ENCODE data around the gene NDFIP2.
A peak's percentile ranks its signal among the peaks of the same experiment; 100 is the strongest.

Gene NDFIP2

GRCh38 chr13:79457948-79458347 lies 23.0 kb upstream of the NDFIP2 start:
- no peak for TF ChIP-seq CTCF (IDR thresholded peaks at IDR 0.05; ENCODE audit: low read depth, low read length, missing control alignments)
- H3K27me3 ChIP-seq (replicated peaks): no peaks in the 10 kb centered on the region
- DNase-seq: peak; percentile 93
- no peak overlapping the region for H3K4me3 ChIP-seq (ENCODE audit: low read depth, low read length)
- H3K36me3 ChIP-seq (replicated peaks): no peaks in the 10 kb centered on the region
- in situ Hi-C loops (cut with HindIII; ENCODE audit: low pct_ligation_motif_present, low sequenced_read_pairs): no loop called here
- H3K27ac ChIP-seq: peak overlapping the region; percentile 55

- in situ Hi-C loops (cut with HindIII; ENCODE audit: low pct_ligation_motif_present, low sequenced_read_pairs): no loop called here
- H3K27ac ChIP-seq: peak overlapping the region; percentile 55
- no peak for TF ChIP-seq CTCF (IDR thresholded peaks at IDR 0.05; ENCODE audit: low read depth, low read length, missing control alignments)
- no peaks in the 10 kb centered on the region for H3K36me3 ChIP-seq (replicated peaks)
- no peaks in the 10 kb centered on the region for H3K27me3 ChIP-seq (replicated peaks)
- no peak overlapping the region for H3K4me3 ChIP-seq (ENCODE audit: low read depth, low read length)
- no peak for DNase-seq
These were observed 22.5 kb upstream of the NDFIP2 start for GRCh38 chr13:79458436-79458835.

- DNase-seq: no peak
- H3K27ac ChIP-seq: no peak overlapping the region
- TF ChIP-seq CTCF (IDR thresholded peaks at IDR 0.05; ENCODE audit: low read depth, low read length, missing control alignments): no peak
- in situ Hi-C loops (cut with HindIII; ENCODE audit: low pct_ligation_motif_present, low sequenced_read_pairs): no loop called here
- H3K4me3 ChIP-seq (ENCODE audit: low read depth, low read length): no peak overlapping the region
- no peaks in the 10 kb centered on the region for H3K27me3 ChIP-seq (replicated peaks)
- H3K36me3 ChIP-seq (replicated peaks): no peaks in the 10 kb centered on the region
These were observed 21.0 kb upstream of the NDFIP2 start for GRCh38 chr13:79459906-79460305.

- no peak for DNase-seq
- no peak overlapping the region for H3K4me3 ChIP-seq (ENCODE audit: low read depth, low read length)
- no peaks in the 10 kb centered on the region for H3K27me3 ChIP-seq (replicated peaks)
- H3K27ac ChIP-seq: no peak overlapping the region
- H3K36me3 ChIP-seq (replicated peaks): no peaks in the 10 kb centered on the region
- in situ Hi-C loops (cut with HindIII; ENCODE audit: low pct_ligation_motif_present, low sequenced_read_pairs): no loop called here
- TF ChIP-seq CTCF (IDR thresholded peaks at IDR 0.05; ENCODE audit: low read depth, low read length, missing control alignments): no peak
These were observed 18.1 kb upstream of the NDFIP2 start for GRCh38 chr13:79462895-79463294.

- DNase-seq: no peak
- no peak overlapping the region for H3K27ac ChIP-seq
- in situ Hi-C loops (cut with HindIII; ENCODE audit: low pct_ligation_motif_present, low sequenced_read_pairs): no loop called here
- H3K36me3 ChIP-seq (replicated peaks): no peaks in the 10 kb centered on the region
- H3K4me3 ChIP-seq (ENCODE audit: low read depth, low read length): no peak overlapping the region
- no peak for TF ChIP-seq CTCF (IDR thresholded peaks at IDR 0.05; ENCODE audit: low read depth, low read length, missing control alignments)
- no peaks in the 10 kb centered on the region for H3K27me3 ChIP-seq (replicated peaks)
These were observed 17.4 kb upstream of the NDFIP2 start for GRCh38 chr13:79463604-79464003.

GRCh38 chr13:79466872-79467271 lies 14.1 kb upstream of the NDFIP2 start:
- no peak for DNase-seq
- no peaks in the 10 kb centered on the region for H3K36me3 ChIP-seq (replicated peaks)
- no peaks in the 10 kb centered on the region for H3K27me3 ChIP-seq (replicated peaks)
- no peak overlapping the region for H3K27ac ChIP-seq
- in situ Hi-C loops (cut with HindIII; ENCODE audit: low pct_ligation_motif_present, low sequenced_read_pairs): no loop called here
- no peak overlapping the region for H3K4me3 ChIP-seq (ENCODE audit: low read depth, low read length)
- no peak for TF ChIP-seq CTCF (IDR thresholded peaks at IDR 0.05; ENCODE audit: low read depth, low read length, missing control alignments)
